Myometrial cell (primary cell): ENCODE results near the gene CREBZF. TPM values are rescaled to one million over a fixed set of nuclear protein-coding genes. Genes with fewer than 3 reads are reported as not detected.

Experiments
- total RNA-seq: library from RNA; depleted of rRNA; stranded (reverse); fragments of >200 nt; gene quantifications from 2 replicates; pipeline ENCODE4 v1.2.3, GENCODE V29; 2015

Gene CREBZF
- 11.5 and 19.6 TPM in 2 replicates for total RNA-seq

GRCh38 chr11:85664615-85665481, at the start of gene CREBZF:
TSS of gene CREBZF (minus strand) at chr11:85665129. CDS start at chr11:85664875, 254 bp downstream.

GRCh38 chr11:85685820-85686459, 21.0 kb upstream of the CREBZF start, which contains the start of gene CCDC89:
TSS of gene CCDC89 (minus strand) at chr11:85686195. CDS start at chr11:85686130, 65 bp downstream.

DNA sequence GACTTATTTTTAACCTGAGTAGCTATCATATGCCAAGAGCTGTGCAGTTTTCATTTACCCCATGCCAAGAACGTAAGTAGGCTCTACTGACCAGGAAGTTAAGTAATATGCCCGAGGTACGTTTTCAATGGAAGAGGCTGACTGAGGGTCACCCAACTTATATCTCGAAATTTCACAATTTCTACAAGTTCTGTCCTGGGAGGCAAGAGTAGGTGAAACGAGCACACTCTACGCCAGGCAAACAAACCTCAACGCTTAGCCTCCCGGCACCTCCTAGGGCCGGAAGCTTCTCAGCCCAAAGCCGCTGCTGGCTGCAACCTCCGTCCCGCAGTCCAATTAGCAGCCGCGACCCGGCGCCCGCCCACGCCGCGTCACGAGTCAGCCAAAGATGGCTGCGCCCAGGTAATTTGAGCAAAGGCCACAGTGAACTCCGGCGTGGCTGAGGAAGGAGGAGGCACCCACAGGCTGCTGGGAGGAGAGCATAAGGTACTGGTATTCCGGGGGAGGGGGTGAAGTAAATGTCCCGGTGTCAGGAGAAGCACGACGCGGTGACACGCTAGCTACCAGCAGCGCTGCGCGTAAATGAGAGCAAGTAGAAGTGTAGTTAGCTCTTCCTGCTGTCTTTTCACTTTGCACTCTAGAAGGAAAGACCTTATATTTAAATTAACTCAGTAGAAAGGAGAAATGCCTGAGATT, 17.2 kb downstream of the CREBZF start, which contains the start of gene TMEM126A:
Gene TMEM126A (plus strand): TSS at position 364 of the 696 bp plus-strand sequence. CDS start 2,289 bp downstream, outside the sequence.

GRCh38 chr11:85627998-85628770, 36.7 kb downstream of the CREBZF start, which contains the start of gene TMEM126B:
TSS of gene TMEM126B (plus strand) at chr11:85628593. CDS start at chr11:85628608, 15 bp downstream.

DNA sequence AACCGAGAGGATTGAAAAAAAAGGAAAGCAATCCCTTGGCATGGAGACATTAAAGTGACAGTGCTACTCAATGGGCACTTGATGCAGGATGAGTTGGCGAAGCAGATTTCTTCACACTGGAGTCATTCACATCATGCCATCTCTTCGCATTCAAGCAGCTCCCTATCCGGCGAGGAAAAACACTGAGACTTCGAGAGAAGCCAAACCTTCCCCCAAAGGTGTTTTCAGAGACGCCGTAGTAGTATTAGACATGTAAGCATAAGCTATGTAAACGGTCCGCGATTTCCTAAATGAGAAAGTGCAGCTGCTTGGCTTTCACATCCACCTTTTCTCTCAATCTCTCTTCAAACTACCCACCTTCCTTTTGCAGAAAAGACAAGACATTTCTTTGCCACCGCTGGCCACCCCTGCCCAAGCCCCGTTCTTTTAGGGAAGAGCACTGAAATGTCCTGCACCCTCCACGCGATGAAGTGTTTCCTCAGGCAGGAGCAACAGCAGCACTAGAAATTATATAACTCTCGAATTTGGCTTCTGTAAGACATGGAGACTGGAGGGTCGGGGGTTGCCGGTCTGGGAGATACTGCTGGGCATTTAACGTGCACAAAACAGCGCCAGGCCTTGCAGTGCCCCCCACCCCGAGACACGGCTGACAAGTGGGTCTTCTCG, 37.5 kb downstream of the CREBZF start, which contains the start of gene DLG2:
Gene DLG2 (minus strand): TSS at position 13 of the 666 bp plus-strand sequence.

Other genes with a start within 250 kb of the CREBZF start
- gene DLG2, start 37.8 kb downstream of the CREBZF start, total RNA-seq = 0.18 TPM in 1 of 2 replicates, not detected in the other
- gene TMEM126B, start 36.5 kb downstream of the CREBZF start, total RNA-seq = 50.2 and 60.3 TPM in 2 replicates
- gene TMEM126A, start 17.2 kb downstream of the CREBZF start, total RNA-seq = 45.0 and 54.2 TPM in 2 replicates
- 2.3 and 4.8 TPM in 2 replicates for gene CCDC89, start 21.1 kb upstream of the CREBZF start, total RNA-seq
- gene SYTL2, start 146.0 kb upstream of the CREBZF start, total RNA-seq = 6.9 and 40.6 TPM in 2 replicates
- gene CCDC83, start 190.3 kb upstream of the CREBZF start, total RNA-seq = not detected in 2 replicates